ENCODE results near the gene NLRP4.

NLRP4 gene

GRCh38 chr19:55930996-55931515, 94.7 kb downstream of the NLRP4 start:
- Mint-ChIP-seq H3K36me3 (ENCODE audit: low read depth) (peaks cover 9% of the 10 kb centered on the region), H3K27me3 (ENCODE audit: low read depth) (no peaks in the 10 kb centered on the region), H3K9me3 (peaks cover 67% of the 10 kb centered on the region), H3K4me1 (no peaks in the 10 kb centered on the region), H3K4me3 (no peak overlapping the region), H3K27ac (no peak overlapping the region)
- TF ChIP-seq CTCF (IDR thresholded peaks at IDR 0.05; ENCODE audit: unreplicated experiment in 3 of 3), result no peak
